HepG2 (cell line): Measurements from ENCODE around the gene P2RY8.

ENCODE experiments used
- ATF6 ChIP-seq: sonication (generic); formaldehyde crosslinking; conservative IDR thresholded peaks from 2 replicates; pipeline ENCODE4 v1.4.0; 2020; ENCODE audit warnings: missing genetic modification reagents
- CTCF ChIP-seq: sonication (generic); formaldehyde crosslinking; IDR thresholded peaks from 2 replicates; pipeline ENCODE4 v1.5.0; 2020; ENCODE audit warnings: mild to moderate bottlenecking, missing genetic modification reagents, moderate library complexity
- DNMT1 ChIP-seq: sonication (generic); formaldehyde crosslinking; IDR thresholded peaks from 2 replicates; pipeline ENCODE4 v1.5.1; 2020; ENCODE audit warnings: mild to moderate bottlenecking, missing genetic modification reagents
- E2F5 ChIP-seq: sonication (generic); formaldehyde crosslinking; conservative IDR thresholded peaks from 2 replicates; pipeline ENCODE4 v1.4.0; 2020; ENCODE audit warnings: missing genetic modification reagents
- MAFK ChIP-seq, 2 experiments: IDR thresholded peaks in 1 of 2; conservative IDR thresholded peaks in 1 of 2; 2 replicates each; pipeline ENCODE4 v1.6.1; 2011; ENCODE audit warnings: improper control_type of control experiment in 2 of 2, low read length in 2 of 2
- MXI1 ChIP-seq: IDR thresholded peaks from 3 replicates; pipeline ENCODE4 v1.6.1; 2012; ENCODE audit warnings: low read depth, low read length, inconsistent platforms, borderline replicate concordance
- NFKBIZ ChIP-seq: IDR thresholded peaks from 2 replicates; pipeline ENCODE4 v1.6.1; 2018; ENCODE audit warnings: missing genetic modification reagents, missing compliant biosample characterization
- PBX3 ChIP-seq: sonication (generic); formaldehyde crosslinking; IDR thresholded peaks from 2 replicates; pipeline ENCODE4 v1.8.1; 2023; ENCODE audit warnings: missing genetic modification reagents, inconsistent platforms, borderline replicate concordance
- ZBTB33 ChIP-seq: sonication (generic); formaldehyde crosslinking; IDR thresholded peaks from 2 replicates; pipeline ENCODE4 v1.4.0; 2020; ENCODE audit warnings: missing genetic modification reagents
- ZNF446 ChIP-seq: sonication (generic); formaldehyde crosslinking; IDR thresholded peaks from 2 replicates; pipeline ENCODE4 v1.5.0; 2020; ENCODE audit warnings: mild to moderate bottlenecking, missing genetic modification reagents
- ZNF652 ChIP-seq: IDR thresholded peaks from 2 replicates; pipeline ENCODE4 v1.6.1; 2016; ENCODE audit warnings: low read depth, borderline replicate concordance

GRCh38 chrX:1519022-1519497, 17.9 kb downstream of the P2RY8 start:
- no peak for TF ChIP-seq ZNF652
- TF ChIP-seq E2F5 (CRISPR knock-in tag): no peak
- no peak for TF ChIP-seq MAFK (conservative IDR thresholded peaks at IDR 0.05 in 1 of 2, IDR thresholded peaks at IDR 0.05 in 1 of 2; ENCODE audit: low read length in 2 of 2)
- no peak for TF ChIP-seq CTCF (CRISPR knock-in tag)
- TF ChIP-seq ZNF446 (CRISPR knock-in tag): no peak
- TF ChIP-seq ATF6 (CRISPR knock-in tag): no peak
- TF ChIP-seq PBX3: no peak
- TF ChIP-seq NFKBIZ: no peak
- no peak for TF ChIP-seq DNMT1 (CRISPR knock-in tag)
- no peak for TF ChIP-seq MXI1
- no peak for TF ChIP-seq ZBTB33 (CRISPR knock-in tag)
